NCI-H82 (cell line): ENCODE data around the gene PDRG1.

Experiments
- DNase-seq: peaks from one replicate; lab custom pipeline; 2025; lab: John Stamatoyannopoulos, UW

Gene PDRG1

DNA sequence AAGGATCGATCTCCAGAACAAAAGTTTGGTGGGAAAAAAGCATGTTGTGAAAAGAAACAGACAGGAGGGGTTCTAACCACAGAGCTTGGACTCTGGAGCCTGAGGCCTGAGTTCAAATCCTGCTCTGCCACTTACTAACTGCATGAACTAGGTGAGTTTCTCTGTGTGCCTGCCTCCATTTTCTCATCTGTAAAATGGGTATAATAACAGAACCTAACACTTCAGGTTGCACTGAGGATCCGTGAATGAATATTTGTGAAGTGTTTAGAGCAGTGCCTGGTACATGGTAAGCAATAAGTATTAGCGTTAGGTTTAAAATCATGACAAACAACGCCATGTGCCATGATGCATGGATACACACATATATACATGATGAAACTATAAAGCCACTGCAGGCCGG lies 44.8 kb downstream of the PDRG1 start:
- DNase-seq: no peak

- DNase-seq: no peak
Observed at GRCh38 chr20:31906001-31906400, 45.8 kb downstream of the PDRG1 start.

GRCh38 chr20:31903627-31904386 lies 48.0 kb downstream of the PDRG1 start:
- no peak for DNase-seq

DNA sequence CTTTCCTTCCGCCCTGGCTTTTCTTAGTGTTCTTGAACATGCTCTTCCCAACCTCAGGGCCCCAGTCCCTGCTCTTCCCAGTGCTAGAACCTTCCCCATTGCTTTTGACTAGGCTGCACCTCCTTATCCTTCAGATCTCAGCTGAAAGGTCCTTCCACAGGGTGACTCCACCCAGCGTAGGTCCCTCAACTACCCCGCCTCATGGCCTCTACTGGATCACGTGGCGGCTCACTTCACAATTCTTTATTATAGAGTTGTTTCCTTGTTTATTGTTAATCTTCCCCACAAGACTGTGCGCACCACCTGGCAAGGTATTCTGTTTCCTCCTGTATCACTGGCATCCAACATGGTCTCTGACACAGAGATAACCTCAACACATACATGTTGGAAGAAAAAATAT lies 50.2 kb downstream of the PDRG1 start:
- no peak for DNase-seq

- DNase-seq: no peak
Observed at GRCh38 chr20:31897541-31897940, 54.3 kb downstream of the PDRG1 start.

GRCh38 chr20:31896049-31896448 lies 55.8 kb downstream of the PDRG1 start:
- no peak for DNase-seq

- DNase-seq: peak; percentile 41
Observed at GRCh38 chr20:31894980-31895675, 56.7 kb downstream of the PDRG1 start.
